ENCODE measurements around the gene RCOR3.
A peak's percentile ranks its signal among the peaks of the same experiment; 100 is the strongest.

RCOR3 gene

GRCh38 chr1:211324992-211325775 lies 66.0 kb downstream of the RCOR3 start:
- Histone ChIP-seq H3K36me3 (ENCODE audit: control insufficient read depth, insufficient read depth, low read length) (no peaks in the 10 kb centered on the region), H3K27me3 (replicated peaks; ENCODE audit: control insufficient read depth, insufficient read depth, low read length) (no peaks in the 10 kb centered on the region), H3K4me3 (replicated peaks; ENCODE audit: low read depth, low read length) (no peak overlapping the region)
- DNase-seq (ENCODE audit: extremely low read depth, insufficient read length) = no peak
- TF ChIP-seq, protein P1, sequence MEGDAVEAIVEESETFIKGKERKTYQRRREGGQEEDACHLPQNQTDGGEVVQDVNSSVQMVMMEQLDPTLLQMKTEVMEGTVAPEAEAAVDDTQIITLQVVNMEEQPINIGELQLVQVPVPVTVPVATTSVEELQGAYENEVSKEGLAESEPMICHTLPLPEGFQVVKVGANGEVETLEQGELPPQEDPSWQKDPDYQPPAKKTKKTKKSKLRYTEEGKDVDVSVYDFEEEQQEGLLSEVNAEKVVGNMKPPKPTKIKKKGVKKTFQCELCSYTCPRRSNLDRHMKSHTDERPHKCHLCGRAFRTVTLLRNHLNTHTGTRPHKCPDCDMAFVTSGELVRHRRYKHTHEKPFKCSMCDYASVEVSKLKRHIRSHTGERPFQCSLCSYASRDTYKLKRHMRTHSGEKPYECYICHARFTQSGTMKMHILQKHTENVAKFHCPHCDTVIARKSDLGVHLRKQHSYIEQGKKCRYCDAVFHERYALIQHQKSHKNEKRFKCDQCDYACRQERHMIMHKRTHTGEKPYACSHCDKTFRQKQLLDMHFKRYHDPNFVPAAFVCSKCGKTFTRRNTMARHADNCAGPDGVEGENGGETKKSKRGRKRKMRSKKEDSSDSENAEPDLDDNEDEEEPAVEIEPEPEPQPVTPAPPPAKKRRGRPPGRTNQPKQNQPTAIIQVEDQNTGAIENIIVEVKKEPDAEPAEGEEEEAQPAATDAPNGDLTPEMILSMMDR (IDR thresholded peaks at IDR 0.05; ENCODE audit: insufficient read depth, low read length, poor library complexity, severe bottlenecking) = no peak

GRCh38 chr1:211326140-211326527 lies 67.0 kb downstream of the RCOR3 start:
- Histone ChIP-seq H3K27me3 (replicated peaks; ENCODE audit: control insufficient read depth, insufficient read depth, low read length) (no peaks in the 10 kb centered on the region), H3K4me3 (replicated peaks; ENCODE audit: low read depth, low read length) (peak overlapping the region; percentile 67), H3K36me3 (ENCODE audit: control insufficient read depth, insufficient read depth, low read length) (no peaks in the 10 kb centered on the region)
- DNase-seq (ENCODE audit: extremely low read depth, insufficient read length) = no peak
- TF ChIP-seq, protein P1 (IDR thresholded peaks at IDR 0.05; ENCODE audit: insufficient read depth, low read length, poor library complexity, severe bottlenecking) = no peak

- peak; percentile 74 for DNase-seq (ENCODE audit: extremely low read depth, insufficient read length)
- Histone ChIP-seq H3K4me3 (replicated peaks; ENCODE audit: low read depth, low read length) (peak within 1 kb of the TSS; percentile 67), H3K36me3 (ENCODE audit: control insufficient read depth, insufficient read depth, low read length) (no peaks in the 10 kb centered on the region), H3K27me3 (replicated peaks; ENCODE audit: control insufficient read depth, insufficient read depth, low read length) (no peaks in the 10 kb centered on the region)
- TF ChIP-seq, protein P1 (IDR thresholded peaks at IDR 0.05; ENCODE audit: insufficient read depth, low read length, poor library complexity, severe bottlenecking) = no peak
These were observed 67.6 kb downstream of the RCOR3 start, which contains the start of gene TRAF5 for GRCh38 chr1:211326528-211327345. TSS of gene TRAF5 (plus strand) at chr1:211326833. CDS start at chr1:211353240, 26,407 bp downstream.

- TF ChIP-seq, protein P1 (IDR thresholded peaks at IDR 0.05; ENCODE audit: insufficient read depth, low read length, poor library complexity, severe bottlenecking) = no peak
- no peaks in the 10 kb centered on the region for H3K27me3 ChIP-seq (replicated peaks; ENCODE audit: control insufficient read depth, insufficient read depth, low read length)
- peak overlapping the region; percentile 67 for H3K4me3 ChIP-seq (replicated peaks; ENCODE audit: low read depth, low read length)
- peak; percentile 69 for DNase-seq (ENCODE audit: extremely low read depth, insufficient read length)
- no peaks in the 10 kb centered on the region for H3K36me3 ChIP-seq (ENCODE audit: control insufficient read depth, insufficient read depth, low read length)
These were observed 68.3 kb downstream of the RCOR3 start for GRCh38 chr1:211327346-211327921.

GRCh38 chr1:211328084-211328694 lies 69.0 kb downstream of the RCOR3 start:
- H3K4me3 ChIP-seq (replicated peaks; ENCODE audit: low read depth, low read length) = peak overlapping the region; percentile 67

More at GRCh38 chr1:211328084-211328694, 69.0 kb downstream of the RCOR3 start:
- DNase-seq (ENCODE audit: extremely low read depth, insufficient read length) = no peak
- Histone ChIP-seq H3K27me3 (replicated peaks; ENCODE audit: control insufficient read depth, insufficient read depth, low read length) (no peaks in the 10 kb centered on the region), H3K36me3 (ENCODE audit: control insufficient read depth, insufficient read depth, low read length) (no peaks in the 10 kb centered on the region)
- TF ChIP-seq, protein P1 (IDR thresholded peaks at IDR 0.05; ENCODE audit: insufficient read depth, low read length, poor library complexity, severe bottlenecking) = no peak
